Measurements from ENCODE around the gene EEIG2.
A peak's percentile ranks its signal among the peaks of the same experiment; 100 is the strongest.
"Not testable (repeated sequence)": the region's sequence is repeated elsewhere in the genome, so short reads cannot be mapped to it uniquely, and the experiment has no call there.

EEIG2 gene

DNA sequence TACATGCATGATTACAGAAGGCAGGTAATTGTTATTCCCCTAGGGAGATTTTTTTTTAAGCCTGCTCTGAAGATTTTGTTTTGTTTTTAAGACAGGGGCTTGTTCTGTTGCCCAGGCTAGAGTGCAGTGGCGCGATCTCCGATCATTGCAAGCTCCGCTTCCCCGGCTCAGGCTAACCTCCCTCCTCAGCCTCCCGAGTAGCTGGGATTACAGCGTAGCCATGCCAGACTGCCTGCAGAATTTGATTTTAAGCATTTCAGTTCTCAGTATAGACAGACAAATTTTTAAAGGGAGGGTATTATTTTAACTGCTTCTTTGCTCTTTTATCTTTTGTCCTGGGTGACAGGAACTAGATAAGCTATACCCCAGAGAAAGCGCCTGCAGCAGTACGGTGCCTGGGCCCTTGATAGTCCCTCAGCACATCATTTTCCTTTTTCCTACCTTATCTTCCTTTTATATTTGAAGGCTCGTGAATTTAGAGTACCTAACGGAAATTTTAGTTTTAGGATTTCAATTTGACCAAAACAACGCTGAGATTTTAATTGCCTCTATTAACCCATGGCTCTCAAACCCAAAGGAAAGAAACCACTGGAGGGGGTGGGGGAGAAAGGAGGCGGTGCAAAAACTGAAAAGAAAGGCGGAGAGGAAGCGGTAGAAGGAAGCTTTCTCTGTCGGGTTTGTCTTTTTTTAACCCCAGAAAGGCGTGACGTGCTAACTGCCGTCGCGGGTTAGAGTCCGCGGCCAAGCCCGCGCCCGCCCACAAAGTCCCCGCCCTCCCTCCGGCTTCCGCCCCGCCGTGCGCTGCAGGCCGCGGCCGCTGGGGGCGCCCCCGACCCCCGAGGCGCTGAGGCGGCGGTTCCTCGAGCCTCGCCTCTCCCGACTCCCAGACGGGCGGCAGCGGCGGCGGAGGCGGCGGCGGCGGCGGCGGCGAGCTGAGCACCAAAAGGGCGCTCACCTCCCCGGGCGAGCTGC is at the start of gene EEIG2:
TSS of gene EEIG2 (plus strand) at position 886 of the 972 bp plus-strand sequence. CDS start 329 bp downstream, outside the sequence.
- peak; percentile 69 for DNase-seq (ENCODE audit: low read depth)

DNA sequence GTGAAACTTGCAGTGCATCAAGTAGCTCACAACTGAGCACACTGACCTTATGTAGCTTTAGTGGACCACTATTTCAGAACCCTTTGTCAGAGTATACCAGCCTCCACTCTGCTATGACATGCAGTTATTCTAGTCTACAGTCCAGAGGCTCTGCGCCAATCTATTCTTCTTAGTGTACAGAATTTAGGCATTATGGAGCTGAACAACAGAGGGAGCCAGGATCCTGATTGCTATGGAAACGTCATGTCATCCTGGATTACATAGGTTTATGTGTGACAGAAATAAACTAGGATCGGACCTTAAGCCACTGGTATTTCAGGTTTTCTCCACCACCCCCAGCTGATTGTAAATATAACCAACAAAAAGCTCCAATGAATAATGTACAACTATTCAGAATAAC is 48.1 kb upstream of the EEIG2 start:
- no peak for DNase-seq (ENCODE audit: low read depth)

GRCh38 chr1:108512239-108513043 is 47.5 kb upstream of the EEIG2 start:
- no peak for DNase-seq (ENCODE audit: low read depth)

GRCh38 chr1:108513044-108513415 is 46.9 kb upstream of the EEIG2 start:
- no peak for DNase-seq (ENCODE audit: low read depth)

DNA sequence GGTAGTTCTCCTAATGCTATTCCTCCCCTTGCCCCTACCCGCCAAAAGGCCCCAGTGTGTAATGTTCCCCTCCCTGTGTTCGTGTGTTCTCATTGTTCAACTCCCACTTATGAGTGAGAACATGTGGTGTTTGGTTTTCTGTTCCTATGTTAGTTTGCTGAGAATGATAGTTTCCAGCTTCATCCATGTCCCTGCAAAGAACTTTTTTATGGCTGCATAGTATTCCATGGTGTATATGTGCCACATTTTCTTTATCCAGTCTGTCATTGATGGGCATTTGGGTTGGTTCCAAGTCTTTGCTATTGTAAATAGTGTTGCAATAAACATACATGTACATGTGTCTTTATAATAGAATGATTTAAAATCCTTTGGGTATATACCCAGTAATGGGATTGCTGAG is 46.0 kb upstream of the EEIG2 start:
- not testable (repeated sequence) for DNase-seq (ENCODE audit: low read depth)

DNA sequence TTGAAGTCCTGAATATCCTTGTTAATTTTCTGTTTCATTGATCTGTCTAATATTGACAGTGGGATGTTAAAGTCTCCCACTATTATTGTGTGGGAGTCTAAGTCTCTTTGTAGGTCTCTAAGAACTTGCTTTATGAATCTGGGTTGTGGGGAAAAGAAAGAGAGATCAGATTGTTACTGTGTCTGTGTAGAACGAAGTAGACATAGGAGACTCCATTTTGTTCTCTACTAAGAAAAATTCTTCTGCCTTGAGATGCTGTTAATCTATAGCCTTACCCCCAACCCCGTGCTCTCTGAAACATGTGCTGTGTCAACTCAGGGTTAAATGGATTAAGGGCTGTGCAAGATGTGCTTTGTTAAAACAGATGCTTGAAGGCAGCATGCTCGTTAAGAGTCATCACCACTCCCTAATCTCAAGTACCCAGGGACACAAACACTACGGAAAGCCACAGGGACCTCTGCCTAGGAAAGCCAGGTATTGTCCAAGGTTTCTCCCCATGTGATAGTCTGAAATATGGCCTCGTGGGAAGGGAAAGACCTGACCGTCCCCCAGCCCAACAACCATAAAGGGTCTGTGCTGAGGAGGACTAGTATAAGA is 42.5 kb upstream of the EEIG2 start:
- DNase-seq (ENCODE audit: low read depth), result not testable (repeated sequence)

GRCh38 chr1:108521990-108522393 is 37.9 kb upstream of the EEIG2 start:
- no peak for DNase-seq (ENCODE audit: low read depth)

GRCh38 chr1:108523829-108524228 is 36.1 kb upstream of the EEIG2 start:
- DNase-seq (ENCODE audit: low read depth), result no peak

- DNase-seq (ENCODE audit: low read depth), result no peak
These were observed 35.2 kb upstream of the EEIG2 start for GRCh38 chr1:108524676-108525075.

DNA sequence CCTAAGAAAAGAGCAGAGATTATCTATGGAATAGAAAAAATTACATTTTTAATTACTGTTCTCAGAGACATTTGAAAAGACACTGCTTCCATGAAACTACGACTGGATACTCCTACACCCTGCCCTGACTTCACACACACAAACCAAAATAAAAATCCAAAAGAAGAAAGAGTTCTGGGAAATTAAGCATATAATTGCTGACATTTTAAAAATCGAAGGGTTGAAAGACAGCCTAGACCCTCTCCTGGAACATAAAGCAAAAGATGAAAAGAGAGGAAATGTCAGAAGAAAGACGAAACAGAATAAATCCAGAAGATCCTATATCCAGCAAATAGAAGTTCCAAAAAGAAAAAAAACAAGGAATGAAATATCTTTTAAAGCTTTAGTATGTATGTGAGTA is 32.8 kb upstream of the EEIG2 start:
- no peak for DNase-seq (ENCODE audit: low read depth)

GRCh38 chr1:108527837-108528236 is 32.1 kb upstream of the EEIG2 start:
- no peak for DNase-seq (ENCODE audit: low read depth)

DNA sequence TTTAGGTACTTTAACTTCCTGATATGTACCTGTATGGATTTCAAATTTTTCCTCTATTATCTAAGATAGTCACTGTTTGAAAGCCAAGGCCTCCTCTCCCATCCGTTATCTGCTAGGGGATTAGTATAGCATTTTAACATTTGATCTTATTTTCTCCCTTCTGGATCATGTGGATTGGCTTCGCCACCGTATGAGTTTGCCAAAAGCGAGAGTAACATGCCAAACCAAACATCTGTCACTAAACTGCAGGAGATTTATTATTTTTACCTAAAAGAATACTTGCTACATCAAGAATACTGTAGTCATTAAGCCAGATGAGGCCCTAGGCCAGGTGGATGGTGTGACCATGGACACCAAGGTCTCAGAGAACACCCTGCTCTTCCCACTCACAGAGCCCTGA is 28.5 kb upstream of the EEIG2 start:
- DNase-seq (ENCODE audit: low read depth), result no peak

DNA sequence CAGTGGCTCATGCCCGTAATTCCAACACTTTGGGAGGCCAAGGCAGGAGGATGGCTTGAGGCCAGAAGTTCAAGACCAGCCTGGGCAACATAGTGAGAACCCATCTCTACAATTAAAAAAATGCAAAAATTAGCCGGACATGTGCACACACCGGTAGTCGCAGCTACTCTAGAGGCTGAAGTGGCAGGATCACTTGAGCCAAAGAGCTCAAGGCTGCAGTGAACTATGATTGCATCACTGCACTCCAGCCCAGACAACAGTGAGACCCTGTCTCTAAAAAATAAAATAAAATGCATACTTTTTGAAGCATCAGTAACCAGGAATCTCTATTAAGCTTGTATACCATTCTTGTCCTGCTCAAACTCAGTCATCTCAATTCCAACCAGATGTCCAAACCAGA is 27.2 kb upstream of the EEIG2 start:
- no peak for DNase-seq (ENCODE audit: low read depth)

- no peak for DNase-seq (ENCODE audit: low read depth)
These were observed 26.4 kb upstream of the EEIG2 start for GRCh38 chr1:108533351-108534083.

DNA sequence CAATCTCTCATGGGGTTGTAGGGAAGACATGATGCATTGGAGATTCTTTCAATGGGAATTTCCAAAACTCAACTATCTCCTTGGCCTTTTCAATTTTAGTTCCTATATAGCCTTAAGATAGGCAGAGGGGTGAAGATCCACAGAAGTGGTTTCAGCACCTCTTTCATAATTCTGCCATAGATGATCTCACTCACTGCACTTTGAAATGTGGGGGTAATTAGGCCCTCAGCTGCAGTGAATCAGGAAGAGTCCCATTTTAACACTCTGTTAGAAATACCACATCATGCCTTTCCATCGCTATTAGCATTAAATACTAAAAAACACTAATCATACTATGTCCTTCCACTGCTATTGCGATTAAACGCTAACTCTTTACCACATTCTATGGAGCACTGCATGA is 25.1 kb upstream of the EEIG2 start:
- no peak for DNase-seq (ENCODE audit: low read depth)

DNA sequence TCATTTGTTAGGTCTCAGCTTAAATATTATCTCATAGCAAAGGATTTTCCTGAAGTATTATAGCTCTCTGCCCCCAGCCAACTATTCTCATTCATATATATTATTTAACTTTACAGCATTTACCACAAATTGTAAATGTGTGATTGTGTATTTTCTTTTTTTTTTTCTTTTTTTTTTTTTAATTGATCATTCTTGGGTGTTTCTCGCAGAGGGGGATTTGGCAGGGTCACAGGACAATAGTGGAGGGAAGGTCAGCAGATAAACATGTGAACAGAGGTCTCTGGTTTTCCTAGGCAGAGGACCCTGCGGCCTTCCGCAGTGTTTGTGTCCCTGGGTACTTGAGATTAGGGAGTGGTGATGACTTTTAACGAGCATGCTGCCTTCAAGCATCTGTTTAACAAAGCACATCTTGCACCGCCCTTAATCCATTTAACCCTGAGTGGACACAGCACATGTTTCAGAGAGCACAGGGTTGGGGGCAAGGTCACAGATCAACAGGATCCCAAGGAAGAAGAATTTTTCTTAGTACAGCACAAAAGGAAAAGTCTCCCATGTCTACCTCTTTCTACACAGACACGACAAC is 24.5 kb upstream of the EEIG2 start:
- DNase-seq (ENCODE audit: low read depth), result not testable (repeated sequence)

DNA sequence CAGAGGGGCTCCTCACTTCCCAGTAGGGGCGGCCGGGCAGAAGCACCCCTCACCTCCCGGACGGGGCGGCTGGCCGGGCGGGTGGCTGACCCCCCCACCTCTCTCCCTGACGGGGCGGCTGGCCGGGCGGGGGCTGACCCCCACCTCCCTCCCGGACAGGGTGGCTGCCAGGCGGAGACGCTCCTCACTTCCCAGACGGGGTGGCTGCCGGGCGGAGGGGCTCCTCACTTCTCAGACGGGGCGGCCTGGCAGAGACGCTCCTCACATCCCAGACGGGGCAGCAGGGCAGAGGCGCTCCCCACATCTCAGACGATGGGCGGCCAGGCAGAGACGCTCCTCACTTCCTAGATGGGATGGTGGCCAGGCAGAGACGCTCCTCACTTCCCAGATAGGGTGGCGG is 23.9 kb upstream of the EEIG2 start:
- DNase-seq (ENCODE audit: low read depth), result not testable (repeated sequence)

- not testable (repeated sequence) for DNase-seq (ENCODE audit: low read depth)
These were observed 23.1 kb upstream of the EEIG2 start for GRCh38 chr1:108536791-108537190.

DNA sequence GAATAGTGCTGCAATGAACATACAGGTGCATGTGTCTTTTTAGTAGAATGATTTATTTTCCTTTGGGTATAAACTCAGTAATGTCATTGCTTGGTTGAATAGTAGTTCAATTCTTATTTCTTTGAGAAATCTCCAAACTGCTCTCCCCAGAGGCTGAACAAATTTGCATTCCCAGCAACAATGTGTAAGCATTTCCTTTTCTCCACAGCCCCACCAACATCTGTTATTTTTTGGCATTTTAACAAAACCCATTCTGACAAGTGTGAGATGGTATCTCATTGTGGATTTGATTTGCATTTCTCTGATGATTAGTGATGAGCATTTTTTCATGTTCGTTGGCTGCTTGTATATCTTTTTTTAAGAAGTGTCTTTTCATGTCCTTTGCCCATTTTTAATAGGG is 21.9 kb upstream of the EEIG2 start:
- DNase-seq (ENCODE audit: low read depth), result no peak

GRCh38 chr1:108540977-108541376 is 18.9 kb upstream of the EEIG2 start:
- no peak for DNase-seq (ENCODE audit: low read depth)

DNA sequence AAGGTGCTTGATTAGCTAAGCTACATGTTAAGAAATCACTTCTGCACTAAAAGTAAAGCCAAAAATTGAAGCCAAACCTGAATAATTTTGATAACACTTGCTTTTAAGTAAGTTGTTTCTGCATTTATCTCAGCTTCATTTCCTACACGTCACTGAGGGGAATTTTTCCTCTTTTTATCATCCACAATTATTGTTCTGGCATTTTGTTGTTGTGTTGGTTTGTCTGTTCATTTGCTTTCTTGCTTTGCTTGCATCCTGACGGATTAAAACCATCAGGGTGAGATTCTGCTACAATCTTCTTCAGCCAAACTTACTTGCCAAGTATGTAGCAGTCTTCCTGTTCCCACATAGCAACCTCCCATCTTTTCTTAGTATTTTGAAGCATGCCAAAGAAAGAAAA is 18.0 kb upstream of the EEIG2 start:
- DNase-seq (ENCODE audit: low read depth), result no peak

Data from GM04504 (cell line).